Upper lobe of left lung (tissue), 4 donors: ENCODE results near the gene FBXO5.

Experiments used
- EP300 ChIP-seq, 4 donors: sonication (generic); formaldehyde crosslinking; IDR thresholded peaks; one replicate each; pipeline ENCODE4 v1.5.1; 2017; ENCODE audit warnings: antibody characterized with exemption in 4 of 4, control low read depth in 2 of 4
- POLR2A ChIP-seq, 4 donors: fragments of 450-650 bp; IDR thresholded peaks; one replicate each; pipeline ENCODE4 v1.5.1; 2016 to 2017; ENCODE audit warnings: antibody characterized with exemption in 4 of 4, mild to moderate bottlenecking in 2 of 4
- POLR2AphosphoS5 ChIP-seq, 2 donors: sonication (generic); formaldehyde crosslinking; IDR thresholded peaks; one replicate each; pipeline ENCODE4 v1.5.1; 2017; ENCODE audit warnings: antibody characterized with exemption in 2 of 2
- TF ChIP-seq, protein P1 (sequence below), 6 experiments: fragments of 450-650 bp in 4 of 6; fragments of 200-600 bp in 2 of 6; sonication (generic) in 2 of 6; IDR thresholded peaks; one replicate each; pipeline ENCODE4 v1.5.1; 2016 to 2019; ENCODE audit warnings: antibody characterized with exemption in 6 of 6

DNA sequence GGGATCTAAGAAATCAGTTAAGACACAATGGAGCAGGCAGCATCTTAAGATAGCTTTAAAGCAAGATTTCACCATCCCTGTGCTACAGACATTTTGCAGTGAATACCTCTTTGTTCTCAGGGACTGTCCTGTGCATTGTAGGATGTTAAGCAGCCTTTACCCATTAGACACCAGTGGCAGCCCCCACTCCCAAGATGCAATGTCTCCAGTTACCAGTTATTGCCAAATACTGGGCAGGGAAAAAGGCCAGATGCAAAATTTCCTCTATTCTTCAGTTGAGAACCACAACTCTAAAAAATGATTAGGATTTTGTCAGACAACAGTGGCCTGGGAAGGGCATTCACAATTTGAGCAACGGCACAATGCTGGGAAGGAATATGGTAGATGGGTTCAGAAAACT is 6.1 kb downstream of the FBXO5 start:
- TF ChIP-seq, protein P1, sequence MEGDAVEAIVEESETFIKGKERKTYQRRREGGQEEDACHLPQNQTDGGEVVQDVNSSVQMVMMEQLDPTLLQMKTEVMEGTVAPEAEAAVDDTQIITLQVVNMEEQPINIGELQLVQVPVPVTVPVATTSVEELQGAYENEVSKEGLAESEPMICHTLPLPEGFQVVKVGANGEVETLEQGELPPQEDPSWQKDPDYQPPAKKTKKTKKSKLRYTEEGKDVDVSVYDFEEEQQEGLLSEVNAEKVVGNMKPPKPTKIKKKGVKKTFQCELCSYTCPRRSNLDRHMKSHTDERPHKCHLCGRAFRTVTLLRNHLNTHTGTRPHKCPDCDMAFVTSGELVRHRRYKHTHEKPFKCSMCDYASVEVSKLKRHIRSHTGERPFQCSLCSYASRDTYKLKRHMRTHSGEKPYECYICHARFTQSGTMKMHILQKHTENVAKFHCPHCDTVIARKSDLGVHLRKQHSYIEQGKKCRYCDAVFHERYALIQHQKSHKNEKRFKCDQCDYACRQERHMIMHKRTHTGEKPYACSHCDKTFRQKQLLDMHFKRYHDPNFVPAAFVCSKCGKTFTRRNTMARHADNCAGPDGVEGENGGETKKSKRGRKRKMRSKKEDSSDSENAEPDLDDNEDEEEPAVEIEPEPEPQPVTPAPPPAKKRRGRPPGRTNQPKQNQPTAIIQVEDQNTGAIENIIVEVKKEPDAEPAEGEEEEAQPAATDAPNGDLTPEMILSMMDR (IDR thresholded peaks at IDR 0.05), result no peak
- TF ChIP-seq EP300 (IDR thresholded peaks at IDR 0.05) (no peak), POLR2AphosphoS5 (IDR thresholded peaks at IDR 0.05) (no peak), POLR2A (IDR thresholded peaks at IDR 0.05) (no peak)
